Left ventricle myocardium inferior (tissue), 1 donor: Measurements from ENCODE around the gene CRHBP. TPM values are rescaled to one million over a fixed set of nuclear protein-coding genes. Genes with fewer than 3 reads are reported as not detected.
A peak's percentile ranks its signal among the peaks of the same experiment; 100 is the strongest.
"Not testable (repeated sequence)": the region's sequence is repeated elsewhere in the genome, so short reads cannot be mapped to it uniquely, and the experiment has no call there.

Experiments used
- DNase-seq: peaks from one replicate; pipeline ENCODE4 v3.0.0-alpha.2; 2020
- H3K27ac ChIP-seq: fragments of 200-600 bp; replicated peaks from 2 replicates; pipeline ENCODE4 v1.8.0; 2021
- H3K27me3 ChIP-seq: fragments of 200-600 bp; 2 replicates; pipeline ENCODE4 v1.8.0; 2021; ENCODE audit warnings: low read depth
- H3K36me3 ChIP-seq: fragments of 200-600 bp; 2 replicates; pipeline ENCODE4 v1.8.0; 2021
- H3K4me1 ChIP-seq: fragments of 200-600 bp; 2 replicates; pipeline ENCODE4 v1.8.0; 2021
- H3K4me3 ChIP-seq: fragments of 200-600 bp; 2 replicates; pipeline ENCODE4 v1.8.0; 2021; ENCODE audit warnings: mild to moderate bottlenecking, moderate library complexity
- H3K9me3 ChIP-seq: fragments of 200-600 bp; replicated peaks from 2 replicates; pipeline ENCODE4 v1.8.0; 2021
- CTCF ChIP-seq: fragments of 200-600 bp; IDR thresholded peaks from 2 replicates; pipeline ENCODE4 v1.8.0; 2021; ENCODE audit warnings: antibody characterized with exemption, mild to moderate bottlenecking, borderline replicate concordance
- intact Hi-C: fragments of 100-400 bp; cut with micrococcal nuclease; formaldehyde crosslinking; loops from one replicate; pipeline ENCODE4 v1.11.0; 2022
- total RNA-seq: library from RNA; stranded (reverse); fragmentation: NEBNext Ultra II Directional; extraction: Animal tissue kit (Norgen Biotek cat#: 25700); gene quantifications from one replicate; pipeline ENCODE4 v1.2.1, GENCODE V29; 2021
- donor health status: DM: no; HTN: yes; CAD: no; lungs with severe emphysema.

Gene CRHBP
- total RNA-seq, 1 donor from 2014 or later = 0.63 TPM

- no peaks in the 10 kb centered on the region for H3K36me3 ChIP-seq
- no peak overlapping the region for H3K27ac ChIP-seq
- intact Hi-C loops = no loop called here
- no peaks in the 10 kb centered on the region for H3K9me3 ChIP-seq
- H3K4me3 ChIP-seq = no peak overlapping the region
- H3K27me3 ChIP-seq = peaks cover 8% of the 10 kb centered on the region
- H3K4me1 ChIP-seq = no peaks in the 10 kb centered on the region
- DNase-seq = no peak
- TF ChIP-seq CTCF = no peak
Observed at GRCh38 chr5:76990899-76991459, 38.1 kb downstream of the CRHBP start.

GRCh38 chr5:76993436-76993835 is 40.6 kb downstream of the CRHBP start:
- DNase-seq, intact Hi-C loops, H3K9me3 ChIP-seq, H3K4me3 ChIP-seq, H3K36me3 ChIP-seq, H3K4me1 ChIP-seq, H3K27me3 ChIP-seq, H3K27ac ChIP-seq: not testable (repeated sequence)

GRCh38 chr5:76994337-76994736 is 41.5 kb downstream of the CRHBP start:
- peaks cover 8% of the 10 kb centered on the region for H3K27me3 ChIP-seq
- DNase-seq = no peak
- no peaks in the 10 kb centered on the region for H3K4me1 ChIP-seq
- H3K9me3 ChIP-seq = no peaks in the 10 kb centered on the region
- no peak overlapping the region for H3K27ac ChIP-seq
- H3K36me3 ChIP-seq = no peaks in the 10 kb centered on the region
- TF ChIP-seq CTCF = no peak
- intact Hi-C loops = no loop called here
- no peak overlapping the region for H3K4me3 ChIP-seq

GRCh38 chr5:76998251-76998650 is 45.4 kb downstream of the CRHBP start:
- H3K4me3 ChIP-seq, DNase-seq, H3K9me3 ChIP-seq, H3K27ac ChIP-seq, intact Hi-C loops, H3K36me3 ChIP-seq, H3K4me1 ChIP-seq: not testable (repeated sequence)
- H3K27me3 ChIP-seq = peaks cover 12% of the 10 kb centered on the region

GRCh38 chr5:76999451-76999850 is 46.6 kb downstream of the CRHBP start:
- no peak for DNase-seq
- no peak overlapping the region for H3K27ac ChIP-seq
- no peak for TF ChIP-seq CTCF
- no peaks in the 10 kb centered on the region for H3K9me3 ChIP-seq
- intact Hi-C loops = no loop called here
- peaks cover 12% of the 10 kb centered on the region for H3K27me3 ChIP-seq
- no peaks in the 10 kb centered on the region for H3K36me3 ChIP-seq
- no peak overlapping the region for H3K4me3 ChIP-seq
- H3K4me1 ChIP-seq = no peaks in the 10 kb centered on the region

- intact Hi-C loops = no loop called here
- H3K27me3 ChIP-seq = peaks cover 4% of the 10 kb centered on the region
- H3K36me3 ChIP-seq = no peaks in the 10 kb centered on the region
- no peak for TF ChIP-seq CTCF
- H3K4me1 ChIP-seq = no peaks in the 10 kb centered on the region
- no peak for DNase-seq
- no peak overlapping the region for H3K27ac ChIP-seq
- H3K9me3 ChIP-seq = no peaks in the 10 kb centered on the region
- H3K4me3 ChIP-seq = no peak overlapping the region
Observed at GRCh38 chr5:77003246-77003645, 50.4 kb downstream of the CRHBP start.

GRCh38 chr5:77006124-77006523 is 53.3 kb downstream of the CRHBP start:
- DNase-seq = peak; percentile 25
- Histone ChIP-seq H3K27ac (no peak overlapping the region), H3K9me3 (no peaks in the 10 kb centered on the region), H3K4me1 (no peaks in the 10 kb centered on the region), H3K27me3 (peaks cover 4% of the 10 kb centered on the region), H3K36me3 (no peaks in the 10 kb centered on the region), H3K4me3 (no peak overlapping the region)
- TF ChIP-seq CTCF = no peak
- intact Hi-C loops = no loop called here
